HG03439 (cell line): ENCODE results near the gene CNTNAP5.
"Not testable (repeated sequence)": the region's sequence is repeated elsewhere in the genome, so short reads cannot be mapped to it uniquely, and the experiment has no call there.

Source experiments
- ATAC-seq: cut with Tn5 transposase; IDR thresholded peaks from one replicate; pipeline ENCODE4 v1.9.1; 2021; ENCODE audit warnings: mild to moderate bottlenecking, moderate library complexity; ENCODE audit not compliant: unreplicated experiment

Gene CNTNAP5

GRCh38 chr2:124407836-124408534 is 382.9 kb downstream of the CNTNAP5 start:
- ATAC-seq: not testable (repeated sequence)

DNA sequence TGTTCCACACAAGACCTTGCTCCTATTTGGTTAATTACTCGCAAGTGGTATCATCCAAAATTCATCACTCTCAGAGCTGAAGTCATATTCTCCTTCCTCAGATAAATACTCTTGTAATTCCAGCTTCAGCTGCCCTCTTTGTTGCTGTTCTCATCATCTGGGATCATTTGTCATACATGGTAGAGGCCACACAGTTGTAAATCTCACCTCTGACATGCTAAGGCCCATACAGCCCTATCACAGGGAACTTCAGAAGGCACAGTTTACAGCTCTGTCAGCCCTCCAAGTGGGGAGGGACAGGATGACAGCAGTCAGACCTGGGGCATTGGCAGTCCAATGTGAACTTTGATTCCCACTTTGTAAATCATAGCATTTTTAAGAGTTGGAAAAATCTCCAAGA is 399.0 kb downstream of the CNTNAP5 start:
- ATAC-seq: no peak

DNA sequence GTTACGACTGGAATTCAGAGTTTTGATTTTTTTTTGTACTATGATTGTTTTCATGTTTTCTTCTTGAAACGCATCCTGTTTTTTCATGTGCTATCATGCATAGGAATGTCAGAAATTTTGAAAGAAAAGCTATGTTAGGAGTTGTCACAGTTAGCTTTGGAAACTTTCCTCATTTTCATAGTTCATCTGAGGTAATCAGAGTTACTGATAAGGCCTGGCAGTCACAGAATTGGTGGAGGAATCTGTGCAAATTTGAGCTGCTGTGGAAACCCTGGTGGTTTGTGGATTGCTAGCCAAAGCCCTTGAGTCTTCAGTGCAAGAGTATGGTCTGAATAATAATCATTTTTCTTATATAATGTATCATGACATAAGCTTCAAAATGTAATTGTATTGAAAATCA is 401.0 kb downstream of the CNTNAP5 start:
- ATAC-seq: no peak

GRCh38 chr2:124426625-124427024 is 401.5 kb downstream of the CNTNAP5 start:
- ATAC-seq: no peak

GRCh38 chr2:124437811-124438210 is 412.7 kb downstream of the CNTNAP5 start:
- ATAC-seq: no peak

DNA sequence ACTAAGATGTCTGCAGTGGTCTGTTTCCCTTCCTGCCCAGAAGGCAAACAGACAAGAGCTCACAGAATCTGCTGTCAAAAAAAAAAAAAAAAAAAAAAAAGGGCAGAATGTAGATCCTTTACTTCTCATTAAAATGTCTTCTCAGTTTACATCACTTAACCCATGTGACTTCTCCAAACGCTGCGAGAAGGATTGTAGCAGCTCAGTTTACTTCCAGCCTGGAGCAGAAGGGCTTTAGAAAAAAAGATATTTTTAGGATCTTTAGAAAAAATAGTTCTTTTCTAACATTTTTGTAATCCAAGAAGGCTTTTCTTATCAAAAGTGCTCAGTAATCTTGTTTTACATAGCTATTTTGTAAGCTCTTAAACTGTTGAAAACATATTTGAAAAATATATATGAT is 425.4 kb downstream of the CNTNAP5 start:
- ATAC-seq: no peak

DNA sequence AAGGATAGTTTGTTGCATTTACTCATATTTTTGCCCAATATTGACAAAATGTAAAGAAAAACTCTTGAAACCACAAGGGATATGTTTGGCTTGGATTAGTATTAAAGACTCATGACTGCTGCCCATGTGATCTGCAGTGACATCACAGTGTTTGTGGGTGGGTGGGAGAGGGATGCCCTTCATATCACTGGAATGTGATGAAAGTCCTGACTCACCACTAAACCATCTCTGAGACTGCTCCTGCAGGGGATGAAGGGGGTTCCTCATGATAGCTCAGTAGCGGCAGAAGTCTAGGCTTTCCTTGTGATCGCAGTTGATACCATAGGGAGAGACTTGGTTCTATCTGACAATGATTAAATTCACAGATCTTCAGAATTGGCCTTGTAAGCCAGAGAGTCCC is 451.2 kb downstream of the CNTNAP5 start:
- ATAC-seq: no peak

- ATAC-seq: no peak
Measured at GRCh38 chr2:124478761-124479160, 453.7 kb downstream of the CNTNAP5 start.

- no peak for ATAC-seq
Measured at GRCh38 chr2:124480958-124481357, 455.9 kb downstream of the CNTNAP5 start.

DNA sequence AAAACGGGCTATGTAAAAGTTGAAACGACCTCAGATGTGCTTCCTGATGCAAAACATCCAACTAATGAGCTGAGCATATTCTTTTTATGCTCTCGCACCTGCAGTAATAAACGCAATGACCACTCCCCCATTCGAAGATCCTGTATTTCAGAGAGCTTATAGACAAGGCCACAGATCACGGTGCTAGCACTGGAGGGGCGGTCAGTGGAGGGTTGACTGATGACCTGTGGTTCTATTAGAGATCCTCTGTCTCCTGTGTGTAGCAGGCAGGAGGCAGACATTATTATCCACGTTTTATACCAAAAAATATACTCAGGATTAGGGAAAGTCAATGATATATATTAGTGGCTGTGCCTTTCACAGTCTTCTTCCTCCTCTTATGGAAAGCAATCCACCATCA is 457.0 kb downstream of the CNTNAP5 start:
- ATAC-seq: no peak

GRCh38 chr2:124482551-124482950 is 457.5 kb downstream of the CNTNAP5 start:
- ATAC-seq: no peak

GRCh38 chr2:124485659-124486058 is 460.6 kb downstream of the CNTNAP5 start:
- no peak for ATAC-seq

- no peak for ATAC-seq
Measured at GRCh38 chr2:124489686-124490085, 464.6 kb downstream of the CNTNAP5 start.

DNA sequence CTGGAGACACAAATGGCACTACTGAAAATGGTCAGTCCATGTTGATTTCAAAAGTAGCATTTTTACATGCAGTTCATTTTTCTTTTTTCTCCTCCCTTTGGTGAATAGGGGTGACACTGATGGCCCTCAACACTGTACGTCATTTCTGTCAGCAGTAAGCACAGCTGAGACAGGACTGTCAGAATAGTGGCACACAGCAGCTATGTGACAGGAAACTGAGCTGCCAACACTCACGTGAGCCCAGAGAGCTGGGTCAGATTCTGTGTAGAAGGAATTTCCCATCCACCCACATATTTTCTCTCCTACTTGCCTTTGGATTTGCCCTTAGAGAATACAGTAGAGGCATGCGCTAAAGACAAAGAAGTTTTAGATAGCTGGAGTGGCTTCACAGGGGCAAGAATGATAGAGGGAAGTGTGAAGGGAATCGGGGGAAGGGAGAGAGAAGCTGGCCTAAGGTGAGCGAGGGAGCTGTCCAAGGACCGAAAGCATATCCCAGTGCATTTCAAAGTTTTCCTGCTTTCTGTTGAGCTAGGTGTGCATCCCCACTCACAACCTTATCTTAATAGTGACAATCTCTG is 476.6 kb downstream of the CNTNAP5 start:
- no peak for ATAC-seq

DNA sequence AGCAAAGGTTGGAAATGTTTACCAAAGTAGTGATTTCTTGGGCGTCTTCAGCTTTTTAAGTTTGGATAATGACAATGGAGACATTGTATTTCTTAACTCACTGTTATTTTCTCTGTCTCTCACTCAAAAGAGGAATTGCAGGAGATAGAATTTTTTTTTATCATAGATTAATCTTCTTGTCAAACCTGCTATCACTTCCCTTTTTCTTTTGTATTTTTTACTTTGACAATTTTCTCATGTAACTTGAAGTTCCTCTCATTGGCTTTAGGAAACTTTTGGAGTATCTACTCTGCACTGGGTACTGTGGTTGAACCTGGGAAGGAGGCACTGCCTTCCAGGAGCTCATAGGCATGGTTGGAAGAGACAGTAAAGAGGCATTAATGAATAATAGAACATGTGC is 489.1 kb downstream of the CNTNAP5 start:
- no peak for ATAC-seq

- no peak for ATAC-seq
Measured at GRCh38 chr2:124520953-124521352, 495.9 kb downstream of the CNTNAP5 start.

DNA sequence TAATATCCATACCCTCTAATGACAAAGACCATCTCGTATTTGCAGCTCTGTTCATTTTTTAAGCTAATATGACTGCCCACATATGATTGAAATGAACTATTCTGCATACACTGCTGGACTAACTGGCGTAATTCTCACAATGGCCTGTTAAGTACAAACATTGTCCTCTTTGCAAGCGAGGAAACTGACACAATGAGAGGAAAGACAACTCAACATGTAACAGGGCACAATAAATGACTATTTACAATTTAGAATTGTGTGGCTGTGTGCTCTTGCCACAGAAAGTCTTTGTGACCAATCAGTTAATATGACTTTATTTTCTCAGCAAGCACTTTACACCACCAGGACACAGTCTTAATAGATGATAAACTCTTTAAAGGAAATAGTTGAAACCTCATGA is 498.0 kb downstream of the CNTNAP5 start:
- ATAC-seq: no peak

DNA sequence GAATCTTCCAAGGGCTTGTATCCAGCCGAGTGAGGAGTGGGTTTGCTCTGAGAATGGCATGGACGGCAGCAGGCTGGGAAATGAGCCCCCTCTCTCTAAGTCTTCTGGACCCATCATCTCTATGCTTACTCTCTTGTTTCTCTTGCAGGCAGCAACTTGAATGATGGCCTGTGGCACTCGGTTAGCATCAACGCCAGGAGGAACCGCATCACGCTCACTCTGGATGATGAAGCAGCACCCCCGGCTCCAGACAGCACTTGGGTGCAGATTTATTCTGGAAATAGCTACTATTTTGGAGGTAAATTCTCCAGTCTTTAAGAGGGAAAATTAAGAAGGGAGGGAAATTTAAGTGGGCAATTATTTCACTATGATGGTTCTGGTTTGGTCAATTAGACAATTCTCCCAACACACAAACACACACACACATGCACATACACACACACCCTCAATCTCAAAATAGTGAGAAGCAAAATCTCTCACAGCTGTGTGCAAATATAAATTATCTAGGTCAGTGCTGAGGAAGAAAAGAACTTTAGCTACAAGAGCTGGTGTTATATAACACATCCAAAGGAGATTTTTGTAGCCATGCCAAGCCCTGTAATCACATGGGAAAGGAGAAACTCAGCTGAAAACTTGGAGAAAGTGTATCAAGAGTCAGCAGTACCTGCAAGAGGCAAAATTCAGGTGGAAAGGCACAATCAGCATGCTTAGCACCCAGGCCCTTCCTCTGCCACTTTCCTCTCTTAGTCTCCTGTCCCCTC is 499.2 kb downstream of the CNTNAP5 start:
- no peak for ATAC-seq

DNA sequence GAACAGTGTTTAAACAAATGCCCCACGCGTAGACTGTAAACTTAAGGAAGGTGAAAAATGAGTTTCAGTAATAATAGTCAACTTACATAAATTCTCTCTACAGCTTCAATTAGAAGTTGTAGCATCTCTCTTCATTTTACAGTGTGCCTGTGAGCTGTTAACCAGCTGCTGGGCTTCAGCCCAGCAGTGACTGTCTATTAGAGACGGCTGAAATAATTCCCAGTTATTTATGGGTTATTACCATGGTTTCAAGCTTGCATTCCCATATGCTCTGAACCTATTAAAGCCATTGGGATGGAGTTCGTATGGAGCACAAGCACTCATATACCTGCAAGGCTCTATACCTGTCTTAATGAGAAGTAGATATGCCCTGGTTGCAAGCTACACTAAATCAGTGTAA is 501.1 kb downstream of the CNTNAP5 start:
- no peak for ATAC-seq

DNA sequence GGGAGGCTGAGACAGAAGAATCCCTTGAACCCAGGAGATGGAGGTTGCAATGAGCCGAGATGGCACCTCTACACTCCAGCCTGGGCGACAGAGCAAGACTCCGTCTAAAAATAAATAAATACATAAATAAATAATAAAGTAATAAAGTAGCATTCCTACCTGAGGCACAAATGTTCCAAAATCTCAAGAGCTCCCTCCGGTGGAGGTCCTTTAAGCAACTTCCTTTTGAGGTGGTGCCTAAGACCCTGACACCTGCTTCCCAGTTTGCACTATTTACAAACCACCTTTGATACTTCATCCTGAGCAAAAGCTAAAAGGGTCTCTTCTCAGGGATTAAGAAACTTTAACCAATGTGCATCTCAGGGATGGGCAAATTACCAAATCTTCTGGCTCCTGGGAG is 505.1 kb downstream of the CNTNAP5 start:
- no peak for ATAC-seq

DNA sequence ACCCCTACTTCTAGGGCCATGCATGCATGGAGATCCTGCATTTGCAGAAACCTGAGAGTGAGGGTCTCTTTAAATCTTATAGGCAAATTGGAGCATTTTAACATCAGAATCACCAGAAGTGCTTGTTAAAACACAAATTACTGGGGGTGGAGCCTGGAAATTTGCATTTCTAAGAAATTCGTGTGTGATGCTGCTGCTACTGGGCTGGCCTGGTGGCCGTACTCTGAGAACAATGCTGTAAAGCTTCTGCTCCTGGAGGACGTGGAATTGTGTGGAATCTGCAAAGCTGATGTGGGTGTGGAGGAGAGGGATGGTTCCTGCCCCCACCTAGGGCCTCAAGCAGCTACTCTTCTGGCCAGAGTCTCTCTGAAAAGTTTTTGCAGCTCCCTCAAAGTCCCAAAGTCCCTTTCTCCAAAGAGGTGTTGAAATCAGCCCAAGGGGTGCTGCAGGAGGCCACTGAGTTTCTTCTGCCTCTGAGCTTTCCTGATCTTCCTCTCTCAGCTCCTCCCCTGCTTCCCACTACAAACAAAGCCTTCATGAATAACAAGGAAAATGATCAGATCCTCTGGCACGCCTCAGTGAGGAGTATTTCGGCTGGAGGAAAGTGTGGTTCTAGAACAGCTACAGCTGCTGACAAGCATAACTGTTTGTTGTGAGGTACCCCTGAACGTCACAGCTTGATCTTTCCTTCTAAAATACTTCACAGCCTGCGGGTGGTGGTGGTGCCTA is 508.3 kb downstream of the CNTNAP5 start:
- ATAC-seq: no peak

GRCh38 chr2:124534028-124534427 is 508.9 kb downstream of the CNTNAP5 start:
- ATAC-seq: no peak
